ENCODE measurements around the gene TPPP.

TPPP gene

DNA sequence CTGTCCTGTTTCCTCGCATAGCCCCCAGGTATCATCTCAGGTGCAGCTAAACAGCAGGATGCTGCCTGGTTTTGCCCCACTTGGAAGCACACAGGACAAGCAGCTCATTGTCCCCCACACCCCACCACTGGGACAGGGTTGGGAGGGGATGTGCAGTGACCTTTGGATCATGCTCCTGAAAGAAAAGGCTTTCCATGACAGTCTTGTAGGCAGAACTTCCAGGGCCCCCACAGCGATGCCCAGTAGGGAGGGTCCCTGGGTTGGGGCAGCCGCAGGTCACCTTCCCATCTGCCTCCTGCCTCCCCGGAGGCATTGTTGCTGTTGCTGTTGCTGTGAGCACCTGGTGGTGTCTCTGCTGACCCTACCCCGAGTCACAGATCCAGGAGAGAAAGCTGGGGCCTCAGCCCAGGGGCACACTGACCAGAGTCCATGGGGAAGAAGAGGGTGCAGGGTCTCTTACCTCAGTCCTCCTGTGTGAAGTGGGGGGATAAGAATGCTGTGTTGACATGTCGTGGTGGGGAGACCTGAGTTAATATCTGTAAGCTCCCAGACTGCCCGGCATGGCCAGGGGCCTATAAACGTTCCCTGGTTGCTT, 72.5 kb downstream of the TPPP start:
- Histone ChIP-seq H3K4me3 (ENCODE audit: low read length) (no peak overlapping the region), H3K27me3 (ENCODE audit: control insufficient read depth, low read length) (no peaks in the 10 kb centered on the region), H3F3A (ENCODE audit: control insufficient read depth, insufficient read depth) (no peaks in the 10 kb centered on the region), H3K9me2 (replicated peaks; ENCODE audit: control insufficient read depth, low read length) (no peaks in the 10 kb centered on the region), H3K79me2 (ENCODE audit: control insufficient read depth, low read length) (peaks cover 28% of the 10 kb centered on the region), H3K9me3 (ENCODE audit: control insufficient read depth, insufficient read depth, low read length) (peaks cover under 1% of the 10 kb centered on the region; the same call in 1 of the 2 replicates), H3K36me3 (ENCODE audit: control insufficient read depth, low read length) (peaks cover 85% of the 10 kb centered on the region), H3K4me1 (ENCODE audit: control insufficient read depth, low read length) (no peaks in the 10 kb centered on the region), H3K4me2 (ENCODE audit: low read length) (no peak overlapping the region), H3K27ac (ENCODE audit: low read depth, low read length) (no peak overlapping the region), H4K20me1 (ENCODE audit: control insufficient read depth, insufficient read depth, low read depth, low read length) (0 out of 2 replicates have a peak, but pooled peaks cover 3% of the 10 kb centered on the region)
- no peak for TF ChIP-seq EZH2phosphoT487 (IDR thresholded peaks at IDR 0.05; ENCODE audit: borderline replicate concordance, low read length)
- TF ChIP-seq, protein P1, sequence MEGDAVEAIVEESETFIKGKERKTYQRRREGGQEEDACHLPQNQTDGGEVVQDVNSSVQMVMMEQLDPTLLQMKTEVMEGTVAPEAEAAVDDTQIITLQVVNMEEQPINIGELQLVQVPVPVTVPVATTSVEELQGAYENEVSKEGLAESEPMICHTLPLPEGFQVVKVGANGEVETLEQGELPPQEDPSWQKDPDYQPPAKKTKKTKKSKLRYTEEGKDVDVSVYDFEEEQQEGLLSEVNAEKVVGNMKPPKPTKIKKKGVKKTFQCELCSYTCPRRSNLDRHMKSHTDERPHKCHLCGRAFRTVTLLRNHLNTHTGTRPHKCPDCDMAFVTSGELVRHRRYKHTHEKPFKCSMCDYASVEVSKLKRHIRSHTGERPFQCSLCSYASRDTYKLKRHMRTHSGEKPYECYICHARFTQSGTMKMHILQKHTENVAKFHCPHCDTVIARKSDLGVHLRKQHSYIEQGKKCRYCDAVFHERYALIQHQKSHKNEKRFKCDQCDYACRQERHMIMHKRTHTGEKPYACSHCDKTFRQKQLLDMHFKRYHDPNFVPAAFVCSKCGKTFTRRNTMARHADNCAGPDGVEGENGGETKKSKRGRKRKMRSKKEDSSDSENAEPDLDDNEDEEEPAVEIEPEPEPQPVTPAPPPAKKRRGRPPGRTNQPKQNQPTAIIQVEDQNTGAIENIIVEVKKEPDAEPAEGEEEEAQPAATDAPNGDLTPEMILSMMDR (IDR thresholded peaks at IDR 0.05; ENCODE audit: low read depth, low read length, poor library complexity, severe bottlenecking): no peak

DNA sequence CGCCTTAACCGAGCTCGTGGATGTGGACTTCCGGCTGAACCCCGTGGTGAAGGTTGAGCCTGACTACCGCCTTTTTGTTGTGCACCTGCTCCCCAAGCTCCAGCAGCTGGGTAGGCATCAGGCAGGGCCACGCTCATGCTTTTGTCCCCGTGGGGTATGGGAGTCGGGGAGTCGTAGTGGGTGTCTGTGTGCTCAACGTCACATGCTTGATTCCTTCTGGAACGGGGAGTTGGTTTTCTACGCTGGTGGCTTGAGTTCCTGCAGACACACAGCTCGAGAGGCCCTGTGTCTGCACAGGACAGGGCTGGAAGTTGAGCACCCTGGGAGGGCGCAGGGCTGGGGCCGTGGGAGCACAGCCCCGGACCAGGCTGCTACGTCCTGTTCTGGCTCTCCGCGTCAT, 73.0 kb downstream of the TPPP start:
- no peak overlapping the region for H3K4me2 ChIP-seq (ENCODE audit: low read length)
- H3K4me3 ChIP-seq (ENCODE audit: low read length): no peak overlapping the region
- H3K9me3 ChIP-seq (ENCODE audit: control insufficient read depth, insufficient read depth, low read length): peaks cover 5% of the 10 kb centered on the region
- no peaks in the 10 kb centered on the region for H3F3A ChIP-seq (ENCODE audit: control insufficient read depth, insufficient read depth)
- H3K9me2 ChIP-seq (replicated peaks; ENCODE audit: control insufficient read depth, low read length): no peaks in the 10 kb centered on the region
- TF ChIP-seq EZH2phosphoT487 (IDR thresholded peaks at IDR 0.05; ENCODE audit: borderline replicate concordance, low read length): no peak
- TF ChIP-seq, protein P1 (IDR thresholded peaks at IDR 0.05; ENCODE audit: low read depth, low read length, poor library complexity, severe bottlenecking): no peak
- 0 out of 2 replicates have a peak, but pooled peaks cover 3% of the 10 kb centered on the region for H4K20me1 ChIP-seq (ENCODE audit: control insufficient read depth, insufficient read depth, low read depth, low read length)
- H3K4me1 ChIP-seq (ENCODE audit: control insufficient read depth, low read length): no peaks in the 10 kb centered on the region
- H3K36me3 ChIP-seq (ENCODE audit: control insufficient read depth, low read length): peaks cover 87% of the 10 kb centered on the region
- no peaks in the 10 kb centered on the region for H3K27me3 ChIP-seq (ENCODE audit: control insufficient read depth, low read length)
- peaks cover 33% of the 10 kb centered on the region for H3K79me2 ChIP-seq (ENCODE audit: control insufficient read depth, low read length)
- no peak overlapping the region for H3K27ac ChIP-seq (ENCODE audit: low read depth, low read length)

DNA sequence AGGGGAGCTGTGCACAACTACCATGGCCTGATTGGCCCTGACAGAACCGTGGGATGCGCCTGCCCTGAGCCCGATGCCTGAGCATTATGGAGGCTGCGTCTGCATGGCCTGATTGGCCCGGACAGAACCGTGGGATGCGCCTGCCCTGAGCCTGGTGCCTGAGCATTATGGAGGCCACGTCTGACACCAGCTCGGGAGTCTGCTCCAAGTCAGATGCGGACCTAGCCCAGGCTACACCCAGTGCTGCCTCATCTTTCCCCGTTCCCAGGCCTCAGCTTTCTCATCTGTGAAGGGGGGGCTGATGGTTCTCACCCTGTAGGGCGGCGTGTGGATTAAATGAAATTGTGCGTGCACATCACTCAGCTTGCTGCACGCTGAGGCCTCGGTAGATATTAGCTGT, 73.7 kb downstream of the TPPP start:
- TF ChIP-seq EZH2phosphoT487 (IDR thresholded peaks at IDR 0.05; ENCODE audit: borderline replicate concordance, low read length): no peak
- TF ChIP-seq, protein P1 (IDR thresholded peaks at IDR 0.05; ENCODE audit: low read depth, low read length, poor library complexity, severe bottlenecking): no peak
- no peak overlapping the region for H3K4me2 ChIP-seq (ENCODE audit: low read length)
- no peak overlapping the region for H3K4me3 ChIP-seq (ENCODE audit: low read length)
- H3F3A ChIP-seq (ENCODE audit: control insufficient read depth, insufficient read depth): no peaks in the 10 kb centered on the region
- peaks cover 87% of the 10 kb centered on the region for H3K36me3 ChIP-seq (ENCODE audit: control insufficient read depth, low read length)
- peaks cover 5% of the 10 kb centered on the region; the same call in 1 of the 2 replicates for H3K4me1 ChIP-seq (ENCODE audit: control insufficient read depth, low read length)
- peaks cover 12% of the 10 kb centered on the region for H3K9me3 ChIP-seq (ENCODE audit: control insufficient read depth, insufficient read depth, low read length)
- H3K9me2 ChIP-seq (replicated peaks; ENCODE audit: control insufficient read depth, low read length): no peaks in the 10 kb centered on the region
- H3K79me2 ChIP-seq (ENCODE audit: control insufficient read depth, low read length): peaks cover 41% of the 10 kb centered on the region
- 0 out of 2 replicates have a peak, but pooled peaks cover 3% of the 10 kb centered on the region for H4K20me1 ChIP-seq (ENCODE audit: control insufficient read depth, insufficient read depth, low read depth, low read length)
- no peak overlapping the region for H3K27ac ChIP-seq (ENCODE audit: low read depth, low read length)
- no peaks in the 10 kb centered on the region for H3K27me3 ChIP-seq (ENCODE audit: control insufficient read depth, low read length)

All from DOHH2 (cell line).